ENCODE data around the gene ZNF496. TPM values are rescaled to one million over a fixed set of nuclear protein-coding genes. Genes with fewer than 3 reads are reported as not detected.

ZNF496 gene
- total RNA-seq, 1 donor from 2014 or later: 59.5 TPM

DNA sequence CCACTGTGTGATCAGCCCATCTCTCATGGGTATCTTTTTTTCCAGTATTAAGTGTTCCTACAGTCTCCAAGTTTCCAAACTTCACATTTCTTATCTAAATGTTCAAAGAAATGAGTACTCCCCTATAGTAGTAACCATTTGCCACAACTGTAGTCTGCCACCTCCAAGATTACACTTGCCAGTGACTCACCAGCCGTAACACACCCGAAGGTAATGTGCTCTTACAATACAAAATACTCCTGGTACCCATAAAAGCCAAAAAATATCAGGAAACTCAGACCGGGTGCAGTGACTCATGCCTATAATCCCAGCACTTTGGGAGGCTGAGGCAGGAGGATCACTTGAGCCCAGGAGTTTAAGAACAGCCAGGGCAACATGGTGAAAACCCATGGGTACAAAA lies 20.5 kb upstream of the ZNF496 start:
- Mint-ChIP-seq H3K4me1 (ENCODE audit: low read depth) (peaks cover 18% of the 10 kb centered on the region), H3K36me3 (ENCODE audit: insufficient read depth) (peaks cover 4% of the 10 kb centered on the region), H3K27ac (no peak overlapping the region), H3K9me3 (ENCODE audit: low read depth) (peaks cover 4% of the 10 kb centered on the region), H3K4me3 (ENCODE audit: low read depth) (no peak overlapping the region), H3K27me3 (peaks cover 3% of the 10 kb centered on the region)
- TF ChIP-seq, protein P1, sequence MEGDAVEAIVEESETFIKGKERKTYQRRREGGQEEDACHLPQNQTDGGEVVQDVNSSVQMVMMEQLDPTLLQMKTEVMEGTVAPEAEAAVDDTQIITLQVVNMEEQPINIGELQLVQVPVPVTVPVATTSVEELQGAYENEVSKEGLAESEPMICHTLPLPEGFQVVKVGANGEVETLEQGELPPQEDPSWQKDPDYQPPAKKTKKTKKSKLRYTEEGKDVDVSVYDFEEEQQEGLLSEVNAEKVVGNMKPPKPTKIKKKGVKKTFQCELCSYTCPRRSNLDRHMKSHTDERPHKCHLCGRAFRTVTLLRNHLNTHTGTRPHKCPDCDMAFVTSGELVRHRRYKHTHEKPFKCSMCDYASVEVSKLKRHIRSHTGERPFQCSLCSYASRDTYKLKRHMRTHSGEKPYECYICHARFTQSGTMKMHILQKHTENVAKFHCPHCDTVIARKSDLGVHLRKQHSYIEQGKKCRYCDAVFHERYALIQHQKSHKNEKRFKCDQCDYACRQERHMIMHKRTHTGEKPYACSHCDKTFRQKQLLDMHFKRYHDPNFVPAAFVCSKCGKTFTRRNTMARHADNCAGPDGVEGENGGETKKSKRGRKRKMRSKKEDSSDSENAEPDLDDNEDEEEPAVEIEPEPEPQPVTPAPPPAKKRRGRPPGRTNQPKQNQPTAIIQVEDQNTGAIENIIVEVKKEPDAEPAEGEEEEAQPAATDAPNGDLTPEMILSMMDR (IDR thresholded peaks at IDR 0.05; ENCODE audit: unreplicated experiment): no peak
- DNase-seq (ENCODE audit: low spot score, unreplicated experiment): no peak

DNA sequence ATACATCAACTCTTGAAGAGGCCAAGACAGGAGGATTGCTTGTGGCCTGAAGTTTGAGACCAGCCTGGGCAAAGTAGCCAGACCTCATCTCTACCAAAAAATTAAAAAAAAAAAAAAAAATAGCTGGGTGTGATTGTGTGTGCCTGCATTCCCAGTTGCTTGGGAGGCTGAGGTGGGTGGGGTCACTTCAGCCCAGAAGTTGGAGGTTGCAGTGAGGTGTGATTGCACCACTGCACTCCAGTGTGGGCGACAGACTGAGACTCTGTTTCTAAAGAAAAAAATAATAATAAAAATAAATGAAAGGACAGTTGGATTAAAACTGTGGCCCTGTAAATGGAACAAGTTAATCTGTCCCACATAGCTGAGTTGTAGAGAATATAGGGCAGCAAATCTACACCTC lies 18.9 kb upstream of the ZNF496 start:
- Mint-ChIP-seq H3K36me3 (ENCODE audit: insufficient read depth) (peaks cover 4% of the 10 kb centered on the region), H3K27ac (no peak overlapping the region), H3K4me1 (ENCODE audit: low read depth) (peaks cover 4% of the 10 kb centered on the region), H3K4me3 (ENCODE audit: low read depth) (no peak overlapping the region), H3K27me3 (peaks cover under 1% of the 10 kb centered on the region), H3K9me3 (ENCODE audit: low read depth) (peaks cover under 1% of the 10 kb centered on the region)
- no peak for DNase-seq (ENCODE audit: low spot score, unreplicated experiment)
- TF ChIP-seq, protein P1 (IDR thresholded peaks at IDR 0.05; ENCODE audit: unreplicated experiment): no peak

DNA sequence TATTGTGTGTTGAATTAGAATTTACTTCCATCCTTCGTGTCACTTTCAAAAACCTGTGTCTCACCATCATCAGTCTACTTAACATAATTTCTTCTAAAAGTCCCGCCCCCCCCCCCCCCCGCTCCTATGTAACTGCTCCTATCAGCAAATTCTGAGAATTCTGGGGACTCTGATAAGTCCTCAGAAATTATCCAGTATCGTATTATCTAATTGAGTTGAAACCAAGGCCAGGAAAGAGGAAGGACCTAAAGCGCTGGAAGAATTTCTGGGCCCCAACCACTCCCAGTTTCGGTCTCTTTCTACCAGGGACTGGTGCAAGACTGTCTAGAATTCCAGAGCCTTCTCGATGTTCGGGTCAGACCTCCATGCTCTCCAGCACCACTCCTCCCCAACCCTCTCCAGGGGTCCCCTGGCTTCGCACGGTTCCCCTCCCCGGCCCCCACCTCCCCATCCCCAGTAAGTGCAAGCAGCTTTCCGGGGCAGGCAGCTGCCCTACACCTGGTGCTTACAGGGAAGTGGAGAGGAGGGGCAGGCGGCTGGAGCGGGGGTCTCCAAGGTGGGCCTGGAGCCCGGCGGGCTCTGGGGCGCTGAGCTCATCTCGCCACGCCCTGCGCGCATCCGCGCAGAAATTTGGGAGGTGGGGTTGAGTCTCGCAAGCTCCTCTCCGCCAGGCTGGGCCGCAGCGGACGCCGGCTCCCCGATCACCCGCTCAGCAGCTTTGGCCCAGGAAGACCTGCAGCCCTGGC lies 16.0 kb upstream of the ZNF496 start:
- no peak for DNase-seq (ENCODE audit: low spot score, unreplicated experiment)
- H3K27ac Mint-ChIP-seq: no peak overlapping the region
- H3K27me3 Mint-ChIP-seq: no peaks in the 10 kb centered on the region
- H3K4me1 Mint-ChIP-seq (ENCODE audit: low read depth): no peaks in the 10 kb centered on the region
- H3K36me3 Mint-ChIP-seq (ENCODE audit: insufficient read depth): peaks cover 7% of the 10 kb centered on the region
- no peak overlapping the region for H3K4me3 Mint-ChIP-seq (ENCODE audit: low read depth)
- TF ChIP-seq, protein P1 (IDR thresholded peaks at IDR 0.05; ENCODE audit: unreplicated experiment): no peak
- H3K9me3 Mint-ChIP-seq (ENCODE audit: low read depth): no peaks in the 10 kb centered on the region

DNA sequence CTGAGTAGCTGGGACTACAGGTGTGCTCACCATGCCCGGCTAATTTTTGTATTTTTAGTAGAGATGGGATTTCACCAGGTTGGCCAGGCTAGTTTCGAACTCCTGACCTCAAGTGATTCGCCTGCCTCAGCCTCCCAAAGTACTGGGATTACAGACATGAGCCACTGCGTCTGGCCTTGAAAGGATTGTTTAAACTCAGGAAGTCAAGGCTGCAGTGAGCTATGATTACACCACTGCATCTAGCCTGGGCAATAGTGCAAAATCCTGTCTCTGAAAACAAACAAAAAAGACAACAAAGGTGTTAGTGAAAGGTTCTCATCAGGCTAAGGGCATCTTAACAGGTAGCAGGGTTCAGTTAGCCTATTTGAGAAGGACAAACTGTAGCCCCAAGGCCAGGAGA lies 14.2 kb upstream of the ZNF496 start:
- Mint-ChIP-seq H3K27me3 (no peaks in the 10 kb centered on the region), H3K36me3 (ENCODE audit: insufficient read depth) (peaks cover 8% of the 10 kb centered on the region), H3K9me3 (ENCODE audit: low read depth) (no peaks in the 10 kb centered on the region), H3K4me1 (ENCODE audit: low read depth) (no peaks in the 10 kb centered on the region), H3K4me3 (ENCODE audit: low read depth) (no peak overlapping the region), H3K27ac (no peak overlapping the region)
- TF ChIP-seq, protein P1 (IDR thresholded peaks at IDR 0.05; ENCODE audit: unreplicated experiment): no peak
- DNase-seq (ENCODE audit: low spot score, unreplicated experiment): no peak

DNA sequence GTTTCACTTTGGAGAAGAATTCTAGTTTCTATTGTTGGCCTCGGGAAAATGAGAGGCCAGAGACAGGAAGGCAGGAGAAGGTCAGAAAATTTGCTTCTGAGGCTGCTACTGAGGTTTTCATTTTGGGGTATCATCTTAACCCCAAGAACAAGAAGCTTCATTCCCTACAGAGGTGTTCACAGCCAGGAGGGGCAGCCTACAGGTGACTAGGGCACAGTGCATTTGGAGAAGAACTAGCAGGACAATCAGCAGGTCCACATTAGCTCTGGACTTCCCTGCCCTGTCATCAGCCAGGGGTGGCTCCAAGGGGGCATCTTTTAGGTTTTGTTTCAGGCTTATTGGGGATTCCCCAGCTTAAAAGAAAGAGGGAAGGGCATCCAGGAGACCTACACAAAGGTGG lies 12.1 kb upstream of the ZNF496 start:
- Mint-ChIP-seq H3K9me3 (ENCODE audit: low read depth) (no peaks in the 10 kb centered on the region), H3K4me3 (ENCODE audit: low read depth) (no peak overlapping the region), H3K27me3 (no peaks in the 10 kb centered on the region), H3K4me1 (ENCODE audit: low read depth) (no peaks in the 10 kb centered on the region), H3K27ac (no peak overlapping the region), H3K36me3 (ENCODE audit: insufficient read depth) (peaks cover 9% of the 10 kb centered on the region)
- TF ChIP-seq, protein P1 (IDR thresholded peaks at IDR 0.05; ENCODE audit: unreplicated experiment): no peak
- no peak for DNase-seq (ENCODE audit: low spot score, unreplicated experiment)
